ENCODE data around the gene SLC25A1.
"Not testable (repeated sequence)": the region's sequence is repeated elsewhere in the genome, so short reads cannot be mapped to it uniquely, and the experiment has no call there.

Gene SLC25A1

GRCh38 chr22:19158649-19159048 lies 19.9 kb downstream of the SLC25A1 start:
- DNase-seq = not testable (repeated sequence)

- DNase-seq = not testable (repeated sequence)
Observed at GRCh38 chr22:19156109-19156508, 22.4 kb downstream of the SLC25A1 start.

GRCh38 chr22:19152942-19153883 lies 25.3 kb downstream of the SLC25A1 start:
- no peak for DNase-seq

GRCh38 chr22:19151329-19152191 lies 27.0 kb downstream of the SLC25A1 start:
- no peak for DNase-seq

GRCh38 chr22:19150482-19151328 lies 27.8 kb downstream of the SLC25A1 start:
- DNase-seq = no peak

- no peak for DNase-seq
Observed at GRCh38 chr22:19149991-19150390, 28.5 kb downstream of the SLC25A1 start, which contains the start of gene GSC2. GSC2 (minus strand) TSS chr22:19150292; CDS start chr22:19150283, 9 bp downstream.

GRCh38 chr22:19149047-19149883 lies 29.3 kb downstream of the SLC25A1 start:
- DNase-seq = no peak

- DNase-seq = no peak
Observed at GRCh38 chr22:19148417-19149046, 30.0 kb downstream of the SLC25A1 start.

GRCh38 chr22:19147195-19147780 lies 31.2 kb downstream of the SLC25A1 start:
- DNase-seq = no peak

- no peak for DNase-seq
Observed at GRCh38 chr22:19146215-19146968, 32.1 kb downstream of the SLC25A1 start.

- DNase-seq = no peak
Observed at GRCh38 chr22:19143967-19144400, 34.6 kb downstream of the SLC25A1 start.

- DNase-seq = no peak
Observed at GRCh38 chr22:19143212-19143611, 35.3 kb downstream of the SLC25A1 start.

GRCh38 chr22:19142394-19142793 lies 36.1 kb downstream of the SLC25A1 start:
- no peak for DNase-seq

- DNase-seq = no peak
Observed at GRCh38 chr22:19139974-19140373, 38.6 kb downstream of the SLC25A1 start.

GRCh38 chr22:19139001-19139356 lies 39.6 kb downstream of the SLC25A1 start:
- no peak for DNase-seq

- no peak for DNase-seq
Observed at GRCh38 chr22:19138217-19139000, 40.1 kb downstream of the SLC25A1 start.

GRCh38 chr22:19137384-19138216 lies 40.9 kb downstream of the SLC25A1 start:
- DNase-seq = no peak

- no peak for DNase-seq
Observed at GRCh38 chr22:19136915-19137314, 41.6 kb downstream of the SLC25A1 start.
